GM23338 (cell line): ENCODE measurements around the gene COMMD3.

ENCODE experiments used
- CREB1 ChIP-seq: fragments of 250-450 bp; sonication (Bioruptor Pico); IDR thresholded peaks from 2 replicates; pipeline ENCODE4 v1.5.0; 2020; ENCODE audit warnings: low read depth, mild to moderate bottlenecking, moderate library complexity
- EZH2 ChIP-seq: fragments of 200-600 bp; sonication (generic); IDR thresholded peaks from one replicate; pipeline ENCODE4 v1.8.0; 2017; ENCODE audit warnings: antibody characterized with exemption, mild to moderate bottlenecking, low read depth; ENCODE audit not compliant: unreplicated experiment
- EZH2phosphoT487 ChIP-seq: fragments of 200-600 bp; sonication (generic); IDR thresholded peaks from one replicate; pipeline ENCODE4 v1.8.1; 2018; ENCODE audit warnings: antibody characterized with exemption; ENCODE audit not compliant: unreplicated experiment
- JUNB ChIP-seq: IDR thresholded peaks from one replicate; pipeline ENCODE4 v1.6.1; 2016; ENCODE audit warnings: antibody characterized with exemption; ENCODE audit not compliant: unreplicated experiment
- NANOG ChIP-seq: IDR thresholded peaks from 2 replicates; pipeline ENCODE4 v1.6.1; 2016; ENCODE audit warnings: antibody characterized with exemption, borderline replicate concordance
- POLR2AphosphoS5 ChIP-seq: IDR thresholded peaks from 2 replicates; pipeline ENCODE4 v1.6.1; 2016; ENCODE audit warnings: antibody characterized with exemption, low read depth
- ZNF114 ChIP-seq: fragments of 250-450 bp; sonication (Bioruptor Pico); IDR thresholded peaks from 2 replicates; pipeline ENCODE4 v1.5.0; 2020; ENCODE audit warnings: mild to moderate bottlenecking, moderate library complexity
- ZNF331 ChIP-seq: fragments of 250-450 bp; sonication (Bioruptor Pico); IDR thresholded peaks from 2 replicates; pipeline ENCODE4 v1.5.0; 2020; ENCODE audit warnings: low read depth, mild to moderate bottlenecking, moderate library complexity
- TF ChIP-seq, protein P1 (sequence below), 2 experiments: fragments of 200-600 bp in 1 of 2; sonication (generic) in 1 of 2; conservative IDR thresholded peaks; 2 replicates each; pipeline versions ENCODE4 v1.5.1 to v1.6.1; 2016 to 2017; ENCODE audit warnings: antibody characterized with exemption in 2 of 2, low read depth in 2 of 2, mild to moderate bottlenecking in 2 of 2, moderate library complexity in 1 of 2
- TF ChIP-seq, protein P2 (sequence below): IDR thresholded peaks from one replicate; pipeline ENCODE4 v1.6.1; 2018; ENCODE audit warnings: antibody characterized with exemption; ENCODE audit not compliant: unreplicated experiment
- TF ChIP-seq, protein P3 (sequence below): IDR thresholded peaks from 2 replicates; pipeline ENCODE4 v1.6.1; 2016; ENCODE audit warnings: antibody characterized with exemption
- TF ChIP-seq, protein P4 (sequence below): fragments of 250-450 bp; sonication (Bioruptor Pico); IDR thresholded peaks from 2 replicates; pipeline ENCODE4 v1.5.0; 2020; ENCODE audit warnings: mild to moderate bottlenecking, moderate library complexity

DNA sequence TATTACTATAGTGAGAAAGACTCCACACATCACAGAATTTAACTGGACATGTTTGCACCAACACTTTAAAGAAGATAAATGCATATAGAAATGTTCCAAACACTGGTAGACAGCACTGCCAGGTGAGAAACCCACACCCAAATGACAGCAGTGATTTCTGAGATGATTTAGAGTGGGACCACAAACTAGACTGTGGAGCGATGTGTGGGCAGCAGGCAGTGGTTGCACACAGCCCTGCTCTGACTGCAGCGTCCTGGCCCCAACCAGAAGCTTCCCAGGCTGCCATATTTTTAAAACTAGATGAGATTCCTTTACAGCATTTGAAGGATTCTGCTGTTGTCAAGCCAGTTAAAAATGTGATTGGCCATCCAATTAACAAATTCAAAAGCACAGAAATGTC, 47.7 kb upstream of the COMMD3 start:
- TF ChIP-seq, protein P1, sequence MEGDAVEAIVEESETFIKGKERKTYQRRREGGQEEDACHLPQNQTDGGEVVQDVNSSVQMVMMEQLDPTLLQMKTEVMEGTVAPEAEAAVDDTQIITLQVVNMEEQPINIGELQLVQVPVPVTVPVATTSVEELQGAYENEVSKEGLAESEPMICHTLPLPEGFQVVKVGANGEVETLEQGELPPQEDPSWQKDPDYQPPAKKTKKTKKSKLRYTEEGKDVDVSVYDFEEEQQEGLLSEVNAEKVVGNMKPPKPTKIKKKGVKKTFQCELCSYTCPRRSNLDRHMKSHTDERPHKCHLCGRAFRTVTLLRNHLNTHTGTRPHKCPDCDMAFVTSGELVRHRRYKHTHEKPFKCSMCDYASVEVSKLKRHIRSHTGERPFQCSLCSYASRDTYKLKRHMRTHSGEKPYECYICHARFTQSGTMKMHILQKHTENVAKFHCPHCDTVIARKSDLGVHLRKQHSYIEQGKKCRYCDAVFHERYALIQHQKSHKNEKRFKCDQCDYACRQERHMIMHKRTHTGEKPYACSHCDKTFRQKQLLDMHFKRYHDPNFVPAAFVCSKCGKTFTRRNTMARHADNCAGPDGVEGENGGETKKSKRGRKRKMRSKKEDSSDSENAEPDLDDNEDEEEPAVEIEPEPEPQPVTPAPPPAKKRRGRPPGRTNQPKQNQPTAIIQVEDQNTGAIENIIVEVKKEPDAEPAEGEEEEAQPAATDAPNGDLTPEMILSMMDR (conservative IDR thresholded peaks at IDR 0.05; ENCODE audit: low read depth in 2 of 2), result no peak
- TF ChIP-seq EZH2 (no peak), POLR2AphosphoS5 (no peak), EZH2phosphoT487 (no peak), ZNF331 (CRISPR knock-in tag) (no peak), NANOG (no peak), CREB1 (CRISPR knock-in tag) (no peak), JUNB (no peak), ZNF114 (CRISPR knock-in tag) (no peak)
- TF ChIP-seq, protein P2, sequence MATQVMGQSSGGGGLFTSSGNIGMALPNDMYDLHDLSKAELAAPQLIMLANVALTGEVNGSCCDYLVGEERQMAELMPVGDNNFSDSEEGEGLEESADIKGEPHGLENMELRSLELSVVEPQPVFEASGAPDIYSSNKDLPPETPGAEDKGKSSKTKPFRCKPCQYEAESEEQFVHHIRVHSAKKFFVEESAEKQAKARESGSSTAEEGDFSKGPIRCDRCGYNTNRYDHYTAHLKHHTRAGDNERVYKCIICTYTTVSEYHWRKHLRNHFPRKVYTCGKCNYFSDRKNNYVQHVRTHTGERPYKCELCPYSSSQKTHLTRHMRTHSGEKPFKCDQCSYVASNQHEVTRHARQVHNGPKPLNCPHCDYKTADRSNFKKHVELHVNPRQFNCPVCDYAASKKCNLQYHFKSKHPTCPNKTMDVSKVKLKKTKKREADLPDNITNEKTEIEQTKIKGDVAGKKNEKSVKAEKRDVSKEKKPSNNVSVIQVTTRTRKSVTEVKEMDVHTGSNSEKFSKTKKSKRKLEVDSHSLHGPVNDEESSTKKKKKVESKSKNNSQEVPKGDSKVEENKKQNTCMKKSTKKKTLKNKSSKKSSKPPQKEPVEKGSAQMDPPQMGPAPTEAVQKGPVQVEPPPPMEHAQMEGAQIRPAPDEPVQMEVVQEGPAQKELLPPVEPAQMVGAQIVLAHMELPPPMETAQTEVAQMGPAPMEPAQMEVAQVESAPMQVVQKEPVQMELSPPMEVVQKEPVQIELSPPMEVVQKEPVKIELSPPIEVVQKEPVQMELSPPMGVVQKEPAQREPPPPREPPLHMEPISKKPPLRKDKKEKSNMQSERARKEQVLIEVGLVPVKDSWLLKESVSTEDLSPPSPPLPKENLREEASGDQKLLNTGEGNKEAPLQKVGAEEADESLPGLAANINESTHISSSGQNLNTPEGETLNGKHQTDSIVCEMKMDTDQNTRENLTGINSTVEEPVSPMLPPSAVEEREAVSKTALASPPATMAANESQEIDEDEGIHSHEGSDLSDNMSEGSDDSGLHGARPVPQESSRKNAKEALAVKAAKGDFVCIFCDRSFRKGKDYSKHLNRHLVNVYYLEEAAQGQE, result no peak
- TF ChIP-seq, protein P3, sequence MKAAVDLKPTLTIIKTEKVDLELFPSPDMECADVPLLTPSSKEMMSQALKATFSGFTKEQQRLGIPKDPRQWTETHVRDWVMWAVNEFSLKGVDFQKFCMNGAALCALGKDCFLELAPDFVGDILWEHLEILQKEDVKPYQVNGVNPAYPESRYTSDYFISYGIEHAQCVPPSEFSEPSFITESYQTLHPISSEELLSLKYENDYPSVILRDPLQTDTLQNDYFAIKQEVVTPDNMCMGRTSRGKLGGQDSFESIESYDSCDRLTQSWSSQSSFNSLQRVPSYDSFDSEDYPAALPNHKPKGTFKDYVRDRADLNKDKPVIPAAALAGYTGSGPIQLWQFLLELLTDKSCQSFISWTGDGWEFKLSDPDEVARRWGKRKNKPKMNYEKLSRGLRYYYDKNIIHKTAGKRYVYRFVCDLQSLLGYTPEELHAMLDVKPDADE, result no peak
- TF ChIP-seq, protein P4, sequence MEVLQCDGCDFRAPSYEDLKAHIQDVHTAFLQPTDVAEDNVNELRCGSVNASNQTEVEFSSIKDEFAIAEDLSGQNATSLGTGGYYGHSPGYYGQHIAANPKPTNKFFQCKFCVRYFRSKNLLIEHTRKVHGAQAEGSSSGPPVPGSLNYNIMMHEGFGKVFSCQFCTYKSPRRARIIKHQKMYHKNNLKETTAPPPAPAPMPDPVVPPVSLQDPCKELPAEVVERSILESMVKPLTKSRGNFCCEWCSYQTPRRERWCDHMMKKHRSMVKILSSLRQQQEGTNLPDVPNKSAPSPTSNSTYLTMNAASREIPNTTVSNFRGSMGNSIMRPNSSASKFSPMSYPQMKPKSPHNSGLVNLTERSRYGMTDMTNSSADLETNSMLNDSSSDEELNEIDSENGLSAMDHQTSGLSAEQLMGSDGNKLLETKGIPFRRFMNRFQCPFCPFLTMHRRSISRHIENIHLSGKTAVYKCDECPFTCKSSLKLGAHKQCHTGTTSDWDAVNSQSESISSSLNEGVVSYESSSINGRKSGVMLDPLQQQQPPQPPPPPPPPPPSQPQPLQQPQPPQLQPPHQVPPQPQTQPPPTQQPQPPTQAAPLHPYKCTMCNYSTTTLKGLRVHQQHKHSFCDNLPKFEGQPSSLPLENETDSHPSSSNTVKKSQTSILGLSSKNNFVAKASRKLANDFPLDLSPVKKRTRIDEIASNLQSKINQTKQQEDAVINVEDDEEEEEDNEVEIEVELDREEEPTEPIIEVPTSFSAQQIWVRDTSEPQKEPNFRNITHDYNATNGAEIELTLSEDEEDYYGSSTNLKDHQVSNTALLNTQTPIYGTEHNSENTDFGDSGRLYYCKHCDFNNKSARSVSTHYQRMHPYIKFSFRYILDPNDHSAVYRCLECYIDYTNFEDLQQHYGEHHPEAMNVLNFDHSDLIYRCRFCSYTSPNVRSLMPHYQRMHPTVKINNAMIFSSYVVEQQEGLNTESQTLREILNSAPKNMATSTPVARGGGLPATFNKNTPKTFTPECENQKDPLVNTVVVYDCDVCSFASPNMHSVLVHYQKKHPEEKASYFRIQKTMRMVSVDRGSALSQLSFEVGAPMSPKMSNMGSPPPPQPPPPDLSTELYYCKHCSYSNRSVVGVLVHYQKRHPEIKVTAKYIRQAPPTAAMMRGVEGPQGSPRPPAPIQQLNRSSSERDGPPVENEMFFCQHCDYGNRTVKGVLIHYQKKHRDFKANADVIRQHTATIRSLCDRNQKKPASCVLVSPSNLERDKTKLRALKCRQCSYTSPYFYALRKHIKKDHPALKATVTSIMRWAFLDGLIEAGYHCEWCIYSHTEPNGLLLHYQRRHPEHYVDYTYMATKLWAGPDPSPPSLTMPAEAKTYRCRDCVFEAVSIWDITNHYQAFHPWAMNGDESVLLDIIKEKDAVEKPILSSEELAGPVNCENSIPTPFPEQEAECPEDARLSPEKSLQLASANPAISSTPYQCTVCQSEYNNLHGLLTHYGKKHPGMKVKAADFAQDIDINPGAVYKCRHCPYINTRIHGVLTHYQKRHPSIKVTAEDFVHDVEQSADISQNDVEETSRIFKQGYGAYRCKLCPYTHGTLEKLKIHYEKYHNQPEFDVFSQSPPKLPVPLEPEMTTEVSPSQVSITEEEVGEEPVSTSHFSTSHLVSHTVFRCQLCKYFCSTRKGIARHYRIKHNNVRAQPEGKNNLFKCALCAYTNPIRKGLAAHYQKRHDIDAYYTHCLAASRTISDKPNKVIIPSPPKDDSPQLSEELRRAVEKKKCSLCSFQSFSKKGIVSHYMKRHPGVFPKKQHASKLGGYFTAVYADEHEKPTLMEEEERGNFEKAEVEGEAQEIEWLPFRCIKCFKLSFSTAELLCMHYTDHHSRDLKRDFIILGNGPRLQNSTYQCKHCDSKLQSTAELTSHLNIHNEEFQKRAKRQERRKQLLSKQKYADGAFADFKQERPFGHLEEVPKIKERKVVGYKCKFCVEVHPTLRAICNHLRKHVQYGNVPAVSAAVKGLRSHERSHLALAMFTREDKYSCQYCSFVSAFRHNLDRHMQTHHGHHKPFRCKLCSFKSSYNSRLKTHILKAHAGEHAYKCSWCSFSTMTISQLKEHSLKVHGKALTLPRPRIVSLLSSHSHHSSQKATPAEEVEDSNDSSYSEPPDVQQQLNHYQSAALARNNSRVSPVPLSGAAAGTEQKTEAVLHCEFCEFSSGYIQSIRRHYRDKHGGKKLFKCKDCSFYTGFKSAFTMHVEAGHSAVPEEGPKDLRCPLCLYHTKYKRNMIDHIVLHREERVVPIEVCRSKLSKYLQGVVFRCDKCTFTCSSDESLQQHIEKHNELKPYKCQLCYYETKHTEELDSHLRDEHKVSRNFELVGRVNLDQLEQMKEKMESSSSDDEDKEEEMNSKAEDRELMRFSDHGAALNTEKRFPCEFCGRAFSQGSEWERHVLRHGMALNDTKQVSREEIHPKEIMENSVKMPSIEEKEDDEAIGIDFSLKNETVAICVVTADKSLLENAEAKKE (CRISPR knock-in tag), result no peak
